Measurements from ENCODE around the gene SERAC1.

The SERAC1 gene

DNA sequence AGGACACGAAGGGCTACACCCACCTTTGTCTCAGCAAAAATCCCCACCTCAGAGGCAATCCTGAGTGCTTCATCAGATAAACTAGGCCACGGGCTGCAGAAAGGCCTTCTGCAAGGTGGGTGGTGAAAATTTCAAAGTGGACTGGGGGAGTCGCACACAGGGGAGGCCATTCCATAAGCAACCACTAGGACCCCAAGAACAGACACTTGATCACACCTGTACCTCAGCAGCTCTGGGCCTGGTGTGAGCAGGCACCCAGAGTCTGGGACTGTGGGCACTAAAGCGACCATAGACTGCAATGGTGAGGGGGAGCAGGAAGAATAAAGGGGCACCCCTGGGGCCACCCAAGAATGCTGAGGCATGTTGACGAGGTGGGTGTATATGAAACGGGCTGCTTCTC is 52.6 kb downstream of the SERAC1 start:
- no peaks in the 10 kb centered on the region for H3K27me3 ChIP-seq (ENCODE audit: control insufficient read depth in 1 of 2, insufficient read depth in 2 of 2, low read length in 2 of 2)
- no peak overlapping the region for H3K9ac ChIP-seq (ENCODE audit: low read length)
- H3K4me1 ChIP-seq (ENCODE audit: insufficient read depth, low read length), result no peaks in the 10 kb centered on the region
- no peak overlapping the region for H3K27ac ChIP-seq (ENCODE audit: low read depth, low read length)
- H3K36me3 ChIP-seq (ENCODE audit: insufficient read depth, low read length), result peaks cover 31% of the 10 kb centered on the region
- H3K9me3 ChIP-seq (ENCODE audit: low read length), result no peaks in the 10 kb centered on the region
- no peak overlapping the region for H3K4me3 ChIP-seq (ENCODE audit: low read depth in 1 of 2, low read length in 2 of 2)

DNA sequence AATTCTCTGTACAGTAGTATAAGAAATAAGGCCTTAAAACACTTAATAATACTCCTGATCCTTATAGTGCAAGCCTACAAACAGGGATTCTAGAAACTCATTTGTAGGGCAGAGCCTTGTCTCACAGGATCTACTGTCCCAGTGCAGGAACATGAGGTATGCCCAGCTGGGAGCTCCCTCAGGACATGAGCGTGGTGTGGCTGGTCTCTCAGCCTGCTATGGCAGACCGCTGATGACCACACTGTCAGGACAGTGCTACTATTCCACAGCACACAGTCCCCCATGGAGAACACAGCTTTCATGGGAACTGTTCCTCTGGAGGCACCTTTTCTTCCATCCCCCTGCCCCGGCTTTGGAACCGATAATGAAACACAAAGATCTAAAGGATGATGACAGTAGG is 53.0 kb downstream of the SERAC1 start:
- Histone ChIP-seq H3K9me3 (ENCODE audit: low read length) (no peaks in the 10 kb centered on the region), H3K36me3 (ENCODE audit: insufficient read depth, low read length) (peaks cover 28% of the 10 kb centered on the region), H3K27ac (ENCODE audit: low read depth, low read length) (no peak overlapping the region), H3K4me1 (ENCODE audit: insufficient read depth, low read length) (no peaks in the 10 kb centered on the region), H3K27me3 (ENCODE audit: control insufficient read depth in 1 of 2, insufficient read depth in 2 of 2, low read length in 2 of 2) (no peaks in the 10 kb centered on the region), H3K4me3 (ENCODE audit: low read depth in 1 of 2, low read length in 2 of 2) (no peak overlapping the region), H3K9ac (ENCODE audit: low read length) (no peak overlapping the region)

DNA sequence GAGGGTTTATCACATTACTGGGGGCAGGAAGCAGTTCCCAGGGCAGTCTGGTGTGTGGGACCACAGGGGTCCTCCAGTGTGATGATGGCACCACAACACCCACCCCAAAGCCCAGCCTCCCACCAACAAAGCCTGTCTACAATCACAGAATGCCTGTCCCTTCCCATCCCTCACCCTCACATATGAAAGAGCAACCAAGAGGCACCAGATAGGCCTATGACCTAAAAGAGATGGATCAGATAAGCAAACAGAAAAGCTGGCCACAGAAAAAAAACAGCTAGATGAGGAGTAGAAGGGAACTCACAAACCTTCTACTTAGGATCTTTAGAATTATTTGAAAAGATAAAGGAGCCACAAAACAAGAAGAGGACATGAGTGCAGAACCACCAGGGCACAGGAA is 54.3 kb downstream of the SERAC1 start:
- Histone ChIP-seq H3K4me1 (ENCODE audit: insufficient read depth, low read length) (no peaks in the 10 kb centered on the region), H3K9ac (ENCODE audit: low read length) (no peak overlapping the region), H3K4me3 (ENCODE audit: low read depth in 1 of 2, low read length in 2 of 2) (no peak overlapping the region), H3K27me3 (ENCODE audit: control insufficient read depth in 1 of 2, insufficient read depth in 2 of 2, low read length in 2 of 2) (no peaks in the 10 kb centered on the region), H3K36me3 (ENCODE audit: insufficient read depth, low read length) (peaks cover 28% of the 10 kb centered on the region), H3K9me3 (ENCODE audit: low read length) (no peaks in the 10 kb centered on the region), H3K27ac (ENCODE audit: low read depth, low read length) (no peak overlapping the region)

- Histone ChIP-seq H3K4me1 (ENCODE audit: insufficient read depth, low read length) (no peaks in the 10 kb centered on the region), H3K9ac (ENCODE audit: low read length) (no peak overlapping the region), H3K9me3 (ENCODE audit: low read length) (no peaks in the 10 kb centered on the region), H3K27me3 (ENCODE audit: control insufficient read depth in 1 of 2, insufficient read depth in 2 of 2, low read length in 2 of 2) (no peaks in the 10 kb centered on the region), H3K4me3 (ENCODE audit: low read depth in 1 of 2, low read length in 2 of 2) (no peak overlapping the region), H3K27ac (ENCODE audit: low read depth, low read length) (no peak overlapping the region), H3K36me3 (ENCODE audit: insufficient read depth, low read length) (peaks cover 28% of the 10 kb centered on the region)
These were observed 56.1 kb downstream of the SERAC1 start for GRCh38 chr6:158111987-158112386.

GRCh38 chr6:158110986-158111385 is 57.1 kb downstream of the SERAC1 start:
- Histone ChIP-seq H3K27me3 (ENCODE audit: control insufficient read depth in 1 of 2, insufficient read depth in 2 of 2, low read length in 2 of 2) (no peaks in the 10 kb centered on the region), H3K4me3 (ENCODE audit: low read depth in 1 of 2, low read length in 2 of 2) (no peak overlapping the region), H3K9ac (ENCODE audit: low read length) (no peak overlapping the region), H3K4me1 (ENCODE audit: insufficient read depth, low read length) (no peaks in the 10 kb centered on the region), H3K36me3 (ENCODE audit: insufficient read depth, low read length) (peaks cover 23% of the 10 kb centered on the region), H3K9me3 (ENCODE audit: low read length) (no peaks in the 10 kb centered on the region), H3K27ac (ENCODE audit: low read depth, low read length) (no peak overlapping the region)

- H3K4me3 ChIP-seq (ENCODE audit: low read depth in 1 of 2, low read length in 2 of 2), result no peak overlapping the region
- H3K4me1 ChIP-seq (ENCODE audit: insufficient read depth, low read length), result no peaks in the 10 kb centered on the region
- H3K27me3 ChIP-seq (ENCODE audit: control insufficient read depth in 1 of 2, insufficient read depth in 2 of 2, low read length in 2 of 2), result no peaks in the 10 kb centered on the region
- H3K36me3 ChIP-seq (ENCODE audit: insufficient read depth, low read length), result peaks cover 10% of the 10 kb centered on the region
- H3K9me3 ChIP-seq (ENCODE audit: low read length), result no peaks in the 10 kb centered on the region
- no peak overlapping the region for H3K27ac ChIP-seq (ENCODE audit: low read depth, low read length)
- no peak overlapping the region for H3K9ac ChIP-seq (ENCODE audit: low read length)
These were observed 58.3 kb downstream of the SERAC1 start for GRCh38 chr6:158109748-158110147.

DNA sequence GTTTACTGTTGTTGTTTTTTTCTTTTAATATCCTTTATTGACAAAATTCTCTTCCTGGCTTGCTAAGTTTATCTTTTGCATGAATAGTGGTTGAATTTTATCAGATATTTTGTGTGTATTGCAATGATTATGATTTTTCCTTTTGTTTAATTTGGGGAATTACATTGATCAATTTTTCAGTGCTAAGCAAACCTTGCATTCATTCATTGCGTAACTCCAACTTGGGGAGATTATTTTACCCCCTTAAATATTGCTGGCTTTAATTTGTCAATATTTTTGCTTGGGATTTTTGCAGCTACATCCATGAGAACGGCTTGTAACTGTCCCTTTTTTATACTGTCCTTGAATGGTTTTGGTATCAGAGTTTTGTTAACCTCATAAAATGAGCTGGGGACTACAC is 63.4 kb downstream of the SERAC1 start:
- H3K4me1 ChIP-seq (ENCODE audit: insufficient read depth, low read length), result no peaks in the 10 kb centered on the region
- H3K36me3 ChIP-seq (ENCODE audit: insufficient read depth, low read length), result no peaks in the 10 kb centered on the region
- H3K9ac ChIP-seq (ENCODE audit: low read length), result no peak overlapping the region

DNA sequence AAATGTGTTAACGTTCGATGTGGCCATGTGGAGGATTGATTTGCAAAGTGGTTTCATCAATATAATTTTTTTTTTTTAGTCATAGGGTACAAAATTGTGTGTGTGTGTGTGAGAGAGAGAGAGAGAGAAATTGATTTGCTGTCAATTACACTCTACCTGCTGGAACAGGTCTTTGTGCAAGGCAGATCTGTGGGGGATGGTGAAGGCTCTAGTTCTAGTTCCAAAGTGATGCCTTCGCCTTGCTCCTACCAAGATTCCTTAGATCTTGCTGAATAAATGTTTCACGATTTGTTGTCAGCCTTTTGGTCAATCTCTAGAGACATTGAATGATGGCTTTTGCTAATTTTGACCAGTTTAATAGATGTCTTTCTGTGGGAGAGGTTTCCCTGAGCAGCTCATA is 64.8 kb downstream of the SERAC1 start:
- no peak overlapping the region for H3K4me3 ChIP-seq (ENCODE audit: low read depth in 1 of 2, low read length in 2 of 2)
- no peaks in the 10 kb centered on the region for H3K27me3 ChIP-seq (ENCODE audit: control insufficient read depth in 1 of 2, insufficient read depth in 2 of 2, low read length in 2 of 2)
- no peak overlapping the region for H3K27ac ChIP-seq (ENCODE audit: low read depth, low read length)
- H3K36me3 ChIP-seq (ENCODE audit: insufficient read depth, low read length), result no peaks in the 10 kb centered on the region
- no peaks in the 10 kb centered on the region for H3K4me1 ChIP-seq (ENCODE audit: insufficient read depth, low read length)
- no peak overlapping the region for H3K9ac ChIP-seq (ENCODE audit: low read length)
- no peaks in the 10 kb centered on the region for H3K9me3 ChIP-seq (ENCODE audit: low read length)

More for the DNA sequence above, 63.4 kb downstream of the SERAC1 start:
- Histone ChIP-seq H3K4me3 (ENCODE audit: low read depth in 1 of 2, low read length in 2 of 2) (no peak overlapping the region), H3K9me3 (ENCODE audit: low read length) (no peaks in the 10 kb centered on the region), H3K27me3 (ENCODE audit: control insufficient read depth in 1 of 2, insufficient read depth in 2 of 2, low read length in 2 of 2) (no peaks in the 10 kb centered on the region), H3K27ac (ENCODE audit: low read depth, low read length) (no peak overlapping the region)

- no peaks in the 10 kb centered on the region for H3K27me3 ChIP-seq (ENCODE audit: control insufficient read depth in 1 of 2, insufficient read depth in 2 of 2, low read length in 2 of 2)
- no peaks in the 10 kb centered on the region for H3K9me3 ChIP-seq (ENCODE audit: low read length)
- H3K4me1 ChIP-seq (ENCODE audit: insufficient read depth, low read length), result no peaks in the 10 kb centered on the region
- peaks cover 32% of the 10 kb centered on the region for H3K36me3 ChIP-seq (ENCODE audit: insufficient read depth, low read length)
- H3K27ac ChIP-seq (ENCODE audit: low read depth, low read length), result no peak overlapping the region
- H3K9ac ChIP-seq (ENCODE audit: low read length), result no peak overlapping the region
- no peak overlapping the region for H3K4me3 ChIP-seq (ENCODE audit: low read depth in 1 of 2, low read length in 2 of 2)
These were observed 72.4 kb downstream of the SERAC1 start for GRCh38 chr6:158095671-158096070.

DNA sequence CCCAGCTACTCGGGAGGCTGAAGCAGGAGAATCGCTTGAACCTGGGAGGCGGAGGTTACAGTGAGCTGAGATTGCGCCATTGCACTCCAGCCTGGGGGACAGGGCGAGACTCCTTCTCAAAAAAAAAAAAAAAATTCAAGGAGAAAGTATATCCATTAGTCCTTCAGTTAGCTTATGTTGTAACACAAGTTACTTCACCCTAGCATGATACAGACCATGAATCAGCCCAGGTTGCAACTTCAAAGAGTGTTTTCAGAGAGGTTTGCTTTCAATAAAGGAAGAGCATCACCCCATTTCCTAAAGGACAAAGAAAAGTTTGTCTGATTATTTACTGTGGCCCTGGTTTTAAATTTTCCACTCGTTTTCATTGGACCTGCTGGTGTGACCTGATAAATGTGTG is 73.0 kb downstream of the SERAC1 start:
- H3K27me3 ChIP-seq (ENCODE audit: control insufficient read depth in 1 of 2, insufficient read depth in 2 of 2, low read length in 2 of 2), result no peaks in the 10 kb centered on the region
- H3K4me1 ChIP-seq (ENCODE audit: insufficient read depth, low read length), result no peaks in the 10 kb centered on the region
- H3K9ac ChIP-seq (ENCODE audit: low read length), result no peak overlapping the region
- no peak overlapping the region for H3K27ac ChIP-seq (ENCODE audit: low read depth, low read length)
- H3K36me3 ChIP-seq (ENCODE audit: insufficient read depth, low read length), result peaks cover 38% of the 10 kb centered on the region
- no peaks in the 10 kb centered on the region for H3K9me3 ChIP-seq (ENCODE audit: low read length)
- H3K4me3 ChIP-seq (ENCODE audit: low read depth in 1 of 2, low read length in 2 of 2), result no peak overlapping the region

- Histone ChIP-seq H3K9ac (ENCODE audit: low read length) (no peak overlapping the region), H3K27me3 (ENCODE audit: control insufficient read depth in 1 of 2, insufficient read depth in 2 of 2, low read length in 2 of 2) (no peaks in the 10 kb centered on the region), H3K4me3 (ENCODE audit: low read depth in 1 of 2, low read length in 2 of 2) (no peak overlapping the region), H3K9me3 (ENCODE audit: low read length) (no peaks in the 10 kb centered on the region), H3K4me1 (ENCODE audit: insufficient read depth, low read length) (no peaks in the 10 kb centered on the region), H3K36me3 (ENCODE audit: insufficient read depth, low read length) (peaks cover 45% of the 10 kb centered on the region), H3K27ac (ENCODE audit: low read depth, low read length) (no peak overlapping the region)
These were observed 75.3 kb downstream of the SERAC1 start for GRCh38 chr6:158092806-158093205.

DNA sequence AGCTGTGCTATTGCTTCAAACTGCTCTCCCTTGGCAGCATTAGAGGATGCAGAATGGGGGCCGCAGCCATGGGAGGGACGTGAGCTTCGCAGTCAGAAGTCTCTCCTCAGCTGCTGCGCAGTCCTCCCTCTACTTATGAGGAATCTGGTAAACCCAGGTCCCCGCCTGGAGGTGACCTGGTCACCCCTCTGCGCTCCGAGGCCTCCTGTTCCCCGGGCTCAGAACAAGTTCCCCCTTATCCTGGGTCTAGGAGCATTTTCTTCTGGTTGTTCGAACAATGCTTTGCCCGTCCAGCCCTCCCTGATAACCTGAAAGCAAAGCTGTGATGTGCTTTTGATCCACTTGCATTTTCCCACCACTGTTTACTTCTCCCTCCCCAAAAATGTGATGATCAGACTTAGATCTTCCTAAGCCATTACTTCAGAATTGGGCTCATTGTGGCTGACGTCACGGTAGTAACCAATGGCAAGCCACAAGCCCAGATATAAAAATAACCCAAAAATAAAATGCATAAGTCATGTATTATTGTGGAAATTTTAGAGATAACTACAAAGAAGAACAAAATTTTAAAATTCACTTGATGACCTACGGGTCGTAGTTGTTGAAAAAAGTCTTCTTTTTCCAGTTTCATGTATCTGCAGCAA is 80.7 kb downstream of the SERAC1 start:
- Histone ChIP-seq H3K27ac (ENCODE audit: low read depth, low read length) (peak overlapping the region; percentile 56), H3K27me3 (ENCODE audit: control insufficient read depth in 1 of 2, insufficient read depth in 2 of 2, low read length in 2 of 2) (no peaks in the 10 kb centered on the region), H3K9me3 (ENCODE audit: low read length) (no peaks in the 10 kb centered on the region), H3K4me3 (ENCODE audit: low read depth in 1 of 2, low read length in 2 of 2) (no peak overlapping the region), H3K36me3 (ENCODE audit: insufficient read depth, low read length) (peaks cover 48% of the 10 kb centered on the region), H3K4me1 (ENCODE audit: insufficient read depth, low read length) (peaks cover 6% of the 10 kb centered on the region), H3K9ac (ENCODE audit: low read length) (no peak overlapping the region)
